ENCODE measurements around the gene DTX4. TPM values are rescaled to one million over a fixed set of nuclear protein-coding genes. Genes with fewer than 3 reads are reported as not detected.

The DTX4 gene
- total and polyA plus RNA-seq, 3 donors from 2014 or later = 4.5 to 10.2 (median 6.1) TPM

GRCh38 chr11:59197991-59198390 is 26.1 kb downstream of the DTX4 start:
- no peaks in the 10 kb centered on the region for H3K9me3 ChIP-seq
- WGBS, 2 donors = 28 to 40% methylated on average over 1 to 9 of the region's 9 CpGs
- peak; percentile 63 for DNase-seq
- H3K36me3 ChIP-seq (ENCODE audit: low read depth, missing control alignments) = no peaks in the 10 kb centered on the region
- intact Hi-C loops (cut with DNase I; ENCODE audit: low total_unique reads) = no loop called here
- H3K27me3 ChIP-seq = no peaks in the 10 kb centered on the region
- H3K4me1 ChIP-seq = peaks cover 5% of the 10 kb centered on the region
- TF ChIP-seq POLR2A (IDR thresholded peaks at IDR 0.05) (no peak), CTCF (IDR thresholded peaks at IDR 0.05) (no peak)
- H3K4me3 ChIP-seq = no peak overlapping the region
- no peak overlapping the region for H3K27ac ChIP-seq

GRCh38 chr11:59198726-59199125 is 26.8 kb downstream of the DTX4 start:
- no peak overlapping the region for H3K27ac ChIP-seq
- no peaks in the 10 kb centered on the region for H3K27me3 ChIP-seq
- no peak for DNase-seq
- no peaks in the 10 kb centered on the region for H3K36me3 ChIP-seq (ENCODE audit: low read depth, missing control alignments)
- TF ChIP-seq POLR2A (IDR thresholded peaks at IDR 0.05) (no peak), CTCF (IDR thresholded peaks at IDR 0.05) (no peak)
- intact Hi-C loops (cut with DNase I; ENCODE audit: low total_unique reads) = no loop called here
- H3K4me3 ChIP-seq = no peak overlapping the region
- H3K4me1 ChIP-seq = peaks cover 5% of the 10 kb centered on the region
- WGBS, 2 donors = 92 to 97% methylated on average over 2 of the region's 2 CpGs
- no peaks in the 10 kb centered on the region for H3K9me3 ChIP-seq

GRCh38 chr11:59199546-59200422 is 27.9 kb downstream of the DTX4 start:
- intact Hi-C loops (cut with DNase I; ENCODE audit: low total_unique reads) = no loop called here
- Histone ChIP-seq H3K4me1 (peaks cover 5% of the 10 kb centered on the region), H3K9me3 (no peaks in the 10 kb centered on the region), H3K27ac (no peak overlapping the region), H3K27me3 (no peaks in the 10 kb centered on the region), H3K4me3 (no peak overlapping the region), H3K36me3 (ENCODE audit: low read depth, missing control alignments) (no peaks in the 10 kb centered on the region)
- DNase-seq = no peak
- 74 to 84% methylated on average over 14 of the region's 14 CpGs for WGBS, 2 donors
- no peak for TF ChIP-seq CTCF (IDR thresholded peaks at IDR 0.05)
- TF ChIP-seq POLR2A (IDR thresholded peaks at IDR 0.05) = no peak

- 61 to 73% methylated on average over 4 of the region's 4 CpGs for WGBS, 2 donors
- H3K27me3 ChIP-seq = no peaks in the 10 kb centered on the region
- H3K27ac ChIP-seq = no peak overlapping the region
- no peaks in the 10 kb centered on the region for H3K9me3 ChIP-seq
- H3K36me3 ChIP-seq (ENCODE audit: low read depth, missing control alignments) = no peaks in the 10 kb centered on the region
- intact Hi-C loops (cut with DNase I; ENCODE audit: low total_unique reads) = no loop called here
- TF ChIP-seq CTCF (IDR thresholded peaks at IDR 0.05) (no peak), POLR2A (IDR thresholded peaks at IDR 0.05) (no peak)
- no peak overlapping the region for H3K4me3 ChIP-seq
- DNase-seq = no peak
- peaks cover 5% of the 10 kb centered on the region for H3K4me1 ChIP-seq
Observed at GRCh38 chr11:59200423-59200746, 28.5 kb downstream of the DTX4 start.

GRCh38 chr11:59201353-59201752 is 29.4 kb downstream of the DTX4 start:
- no peak for TF ChIP-seq CTCF (IDR thresholded peaks at IDR 0.05)
- TF ChIP-seq POLR2A (IDR thresholded peaks at IDR 0.05) = no peak
- H3K4me1 ChIP-seq = peaks cover 5% of the 10 kb centered on the region
- intact Hi-C loops (cut with DNase I; ENCODE audit: low total_unique reads) = no loop called here

More at GRCh38 chr11:59201353-59201752, 29.4 kb downstream of the DTX4 start:
- H3K9me3 ChIP-seq = no peaks in the 10 kb centered on the region
- no peak overlapping the region for H3K4me3 ChIP-seq
- WGBS, 2 donors = 88 to 89% methylated on average over 3 of the region's 3 CpGs
- no peaks in the 10 kb centered on the region for H3K36me3 ChIP-seq (ENCODE audit: low read depth, missing control alignments)
- H3K27ac ChIP-seq = no peak overlapping the region
- DNase-seq = no peak
- no peaks in the 10 kb centered on the region for H3K27me3 ChIP-seq

Data from testis (tissue), 3 donors.